Anterior cingulate cortex (tissue), 58 donors: ENCODE measurements around the gene NR2F1-AS1.
"Not testable (repeated sequence)": the region's sequence is repeated elsewhere in the genome, so short reads cannot be mapped to it uniquely, and the experiment has no call there.

Source experiments
- DNase-seq, 58 donors: peaks; one replicate each; lab custom pipeline; 2025; lab: John Stamatoyannopoulos, UW

NR2F1-AS1 gene

GRCh38 chr5:93557021-93557604, 23.9 kb downstream of the NR2F1-AS1 start:
- no peak for DNase-seq

GRCh38 chr5:93549594-93549993, 31.4 kb downstream of the NR2F1-AS1 start:
- not testable (repeated sequence) for DNase-seq

GRCh38 chr5:93545872-93546271, 35.1 kb downstream of the NR2F1-AS1 start:
- no peak for DNase-seq

GRCh38 chr5:93532370-93532769, 48.6 kb downstream of the NR2F1-AS1 start:
- peak in 43 of 58 donors; percentile 1 to 75 (median 32) for DNase-seq

GRCh38 chr5:93521815-93522214, 59.2 kb downstream of the NR2F1-AS1 start:
- not testable (repeated sequence) for DNase-seq

- DNase-seq: no peak
These were observed 61.3 kb downstream of the NR2F1-AS1 start for GRCh38 chr5:93519740-93520139.

GRCh38 chr5:93517828-93518227, 63.2 kb downstream of the NR2F1-AS1 start:
- DNase-seq: no peak

GRCh38 chr5:93513298-93513697, 67.7 kb downstream of the NR2F1-AS1 start:
- no peak for DNase-seq

- DNase-seq: no peak
These were observed 68.2 kb downstream of the NR2F1-AS1 start for GRCh38 chr5:93512799-93513198.

- no peak for DNase-seq
These were observed 69.6 kb downstream of the NR2F1-AS1 start for GRCh38 chr5:93511445-93511844.

- no peak for DNase-seq
These were observed 70.2 kb downstream of the NR2F1-AS1 start for GRCh38 chr5:93510626-93511380.

- not testable (repeated sequence) for DNase-seq
These were observed 75.5 kb downstream of the NR2F1-AS1 start for GRCh38 chr5:93505553-93505952.

- no peak for DNase-seq
These were observed 77.4 kb downstream of the NR2F1-AS1 start for GRCh38 chr5:93503598-93504067.

GRCh38 chr5:93497096-93497495, 83.9 kb downstream of the NR2F1-AS1 start:
- no peak for DNase-seq

- no peak for DNase-seq
These were observed 101.0 kb downstream of the NR2F1-AS1 start for GRCh38 chr5:93479982-93480509.

GRCh38 chr5:93477816-93478215, 103.2 kb downstream of the NR2F1-AS1 start:
- DNase-seq: no peak

GRCh38 chr5:93476251-93476742, 104.7 kb downstream of the NR2F1-AS1 start:
- DNase-seq: no peak

GRCh38 chr5:93462916-93463315, 118.1 kb downstream of the NR2F1-AS1 start:
- DNase-seq: no peak

- DNase-seq: no peak
These were observed 119.3 kb downstream of the NR2F1-AS1 start for GRCh38 chr5:93461756-93462155.

- DNase-seq: no peak
These were observed 120.7 kb downstream of the NR2F1-AS1 start for GRCh38 chr5:93460286-93460685.

- DNase-seq: not testable (repeated sequence)
These were observed 124.2 kb downstream of the NR2F1-AS1 start for GRCh38 chr5:93456796-93457195.

GRCh38 chr5:93454896-93455295, 126.1 kb downstream of the NR2F1-AS1 start:
- DNase-seq: no peak
